ENCODE results near the gene TMEM233.

The TMEM233 gene

DNA sequence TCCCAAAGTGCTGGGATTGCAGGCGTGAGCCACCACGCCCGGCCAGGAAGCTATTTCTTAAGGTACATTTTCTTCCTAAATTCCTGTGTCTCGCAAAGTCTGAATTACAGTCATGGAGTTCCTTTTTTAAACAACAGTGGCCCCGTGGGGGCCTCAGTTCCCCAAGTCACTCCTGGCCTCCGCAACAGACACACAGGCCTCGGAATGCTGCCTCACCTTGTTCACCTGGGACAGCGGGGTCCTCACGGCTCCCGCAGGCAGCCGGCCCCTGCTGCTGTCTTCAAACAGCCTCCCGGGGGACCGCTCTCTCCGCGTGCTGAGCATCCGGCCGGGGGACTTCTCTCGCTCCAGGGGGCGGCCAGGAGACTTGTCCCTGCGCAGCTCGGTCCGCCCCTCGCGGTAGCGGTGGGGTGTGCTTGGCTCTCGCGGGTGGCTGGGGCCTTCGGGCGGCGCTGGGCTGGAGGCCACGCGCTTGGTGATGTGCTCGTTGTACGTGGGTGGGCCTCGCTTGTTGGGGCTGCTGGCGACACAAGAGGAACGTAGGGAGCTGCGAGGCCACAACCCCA lies 96.4 kb downstream of the TMEM233 start:
- no peak overlapping the region for H3K9ac ChIP-seq (ENCODE audit: low read depth, low read length)
- H3K36me3 ChIP-seq (ENCODE audit: insufficient read depth, low read length) = peaks cover 85% of the 10 kb centered on the region
- H4K20me1 ChIP-seq (ENCODE audit: insufficient read depth, low read length) = no peaks in the 10 kb centered on the region; the same call in 1 of the 2 replicates
- H3K9me3 ChIP-seq (ENCODE audit: insufficient read depth, low read length, severe bottlenecking) = no peaks in the 10 kb centered on the region
- no peaks in the 10 kb centered on the region for H3K27me3 ChIP-seq (ENCODE audit: insufficient read depth, low read length, poor library complexity)
- no peak overlapping the region for H3K4me3 ChIP-seq (ENCODE audit: low read depth in 1 of 2, low read length in 2 of 2)
- no peak for ATAC-seq (ENCODE audit: insufficient read depth, low read depth)
- no peak for TF ChIP-seq EZH2 (IDR thresholded peaks at IDR 0.05; ENCODE audit: borderline replicate concordance, low read depth, low read length, severe bottlenecking)
- TF ChIP-seq, protein P1, sequence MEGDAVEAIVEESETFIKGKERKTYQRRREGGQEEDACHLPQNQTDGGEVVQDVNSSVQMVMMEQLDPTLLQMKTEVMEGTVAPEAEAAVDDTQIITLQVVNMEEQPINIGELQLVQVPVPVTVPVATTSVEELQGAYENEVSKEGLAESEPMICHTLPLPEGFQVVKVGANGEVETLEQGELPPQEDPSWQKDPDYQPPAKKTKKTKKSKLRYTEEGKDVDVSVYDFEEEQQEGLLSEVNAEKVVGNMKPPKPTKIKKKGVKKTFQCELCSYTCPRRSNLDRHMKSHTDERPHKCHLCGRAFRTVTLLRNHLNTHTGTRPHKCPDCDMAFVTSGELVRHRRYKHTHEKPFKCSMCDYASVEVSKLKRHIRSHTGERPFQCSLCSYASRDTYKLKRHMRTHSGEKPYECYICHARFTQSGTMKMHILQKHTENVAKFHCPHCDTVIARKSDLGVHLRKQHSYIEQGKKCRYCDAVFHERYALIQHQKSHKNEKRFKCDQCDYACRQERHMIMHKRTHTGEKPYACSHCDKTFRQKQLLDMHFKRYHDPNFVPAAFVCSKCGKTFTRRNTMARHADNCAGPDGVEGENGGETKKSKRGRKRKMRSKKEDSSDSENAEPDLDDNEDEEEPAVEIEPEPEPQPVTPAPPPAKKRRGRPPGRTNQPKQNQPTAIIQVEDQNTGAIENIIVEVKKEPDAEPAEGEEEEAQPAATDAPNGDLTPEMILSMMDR (IDR thresholded peaks at IDR 0.05; ENCODE audit: borderline replicate concordance, extremely low read depth, low read length, poor library complexity, severe bottlenecking) = no peak
- no peak overlapping the region for H2AFZ ChIP-seq (ENCODE audit: low read depth, low read length)
- no peak for DNase-seq
- no peaks in the 10 kb centered on the region for H3K79me2 ChIP-seq (ENCODE audit: insufficient read depth, low read length)
- no peak overlapping the region for H3K4me2 ChIP-seq (ENCODE audit: insufficient read depth, low read length)
- H3K27ac ChIP-seq (ENCODE audit: low read length) = no peak overlapping the region
- H3K4me1 ChIP-seq (ENCODE audit: insufficient read depth, low read length) = no peaks in the 10 kb centered on the region

DNA sequence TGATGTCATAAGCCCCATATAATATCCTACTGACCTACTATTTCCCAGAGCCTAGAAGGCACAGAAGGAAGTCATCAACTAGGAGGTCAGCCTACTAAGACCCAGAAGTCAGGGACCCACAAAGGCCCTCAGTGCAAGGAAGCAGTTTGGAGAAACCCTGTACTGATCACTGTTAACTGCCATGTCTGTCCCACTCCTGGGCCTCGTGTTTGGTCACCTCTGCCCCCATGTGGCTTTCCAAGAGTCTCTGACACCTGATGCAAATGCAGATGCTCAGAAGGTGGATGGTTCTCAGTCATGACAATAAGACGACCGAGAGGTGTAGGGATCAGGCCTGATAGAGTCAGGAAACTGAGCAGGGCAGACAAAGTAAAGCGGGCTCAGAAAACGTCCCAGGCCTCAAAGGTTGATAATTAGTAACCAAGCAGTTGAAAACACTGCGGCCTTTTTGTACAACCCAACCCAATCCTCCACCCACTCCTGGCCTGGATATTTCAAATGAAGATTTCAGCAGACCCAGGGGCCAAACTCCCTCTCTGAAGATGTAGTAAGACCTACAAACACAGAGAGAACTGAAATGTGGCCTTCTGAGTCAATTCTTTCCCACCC lies 97.7 kb downstream of the TMEM233 start:
- Histone ChIP-seq H3K27me3 (ENCODE audit: insufficient read depth, low read length, poor library complexity) (no peaks in the 10 kb centered on the region), H3K4me2 (ENCODE audit: insufficient read depth, low read length) (no peak overlapping the region), H2AFZ (ENCODE audit: low read depth, low read length) (no peak overlapping the region), H3K79me2 (ENCODE audit: insufficient read depth, low read length) (no peaks in the 10 kb centered on the region), H4K20me1 (ENCODE audit: insufficient read depth, low read length) (no peaks in the 10 kb centered on the region; the same call in 1 of the 2 replicates), H3K36me3 (ENCODE audit: insufficient read depth, low read length) (peaks cover 88% of the 10 kb centered on the region), H3K9me3 (ENCODE audit: insufficient read depth, low read length, severe bottlenecking) (no peaks in the 10 kb centered on the region), H3K4me3 (ENCODE audit: low read depth in 1 of 2, low read length in 2 of 2) (no peak overlapping the region), H3K4me1 (ENCODE audit: insufficient read depth, low read length) (no peaks in the 10 kb centered on the region), H3K9ac (ENCODE audit: low read depth, low read length) (no peak overlapping the region), H3K27ac (ENCODE audit: low read length) (no peak overlapping the region)
- no peak for ATAC-seq (ENCODE audit: insufficient read depth, low read depth)
- TF ChIP-seq EZH2 (IDR thresholded peaks at IDR 0.05; ENCODE audit: borderline replicate concordance, low read depth, low read length, severe bottlenecking) = no peak
- TF ChIP-seq, protein P1 (IDR thresholded peaks at IDR 0.05; ENCODE audit: borderline replicate concordance, extremely low read depth, low read length, poor library complexity, severe bottlenecking) = no peak
- DNase-seq = no peak

DNA sequence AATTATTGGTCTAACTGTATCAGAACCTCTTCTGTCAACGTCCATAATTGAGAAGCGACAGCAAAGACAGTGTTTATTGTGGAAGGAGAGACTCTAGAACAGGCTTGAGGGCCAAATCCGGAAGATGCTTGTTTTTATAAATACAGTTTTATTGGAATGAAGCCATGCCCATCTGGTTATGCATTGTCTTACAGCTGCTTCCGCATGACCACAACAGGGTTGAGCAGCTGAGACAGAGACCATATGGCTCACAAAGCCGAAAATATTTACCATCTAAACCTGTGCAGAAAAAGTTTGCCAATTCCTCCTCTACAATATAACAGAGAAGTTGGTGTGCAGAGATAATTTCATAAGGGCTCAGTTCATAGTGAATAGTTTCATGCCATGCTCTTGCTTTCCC lies 98.8 kb downstream of the TMEM233 start:
- H3K4me1 ChIP-seq (ENCODE audit: insufficient read depth, low read length) = no peaks in the 10 kb centered on the region
- TF ChIP-seq EZH2 (IDR thresholded peaks at IDR 0.05; ENCODE audit: borderline replicate concordance, low read depth, low read length, severe bottlenecking) = no peak
- TF ChIP-seq, protein P1 (IDR thresholded peaks at IDR 0.05; ENCODE audit: borderline replicate concordance, extremely low read depth, low read length, poor library complexity, severe bottlenecking) = no peak
- H3K36me3 ChIP-seq (ENCODE audit: insufficient read depth, low read length) = peaks cover 88% of the 10 kb centered on the region
- H3K27ac ChIP-seq (ENCODE audit: low read length) = no peak overlapping the region
- ATAC-seq (ENCODE audit: insufficient read depth, low read depth) (no peak), DNase-seq (no peak)
- no peak overlapping the region for H3K9ac ChIP-seq (ENCODE audit: low read depth, low read length)
- H3K27me3 ChIP-seq (ENCODE audit: insufficient read depth, low read length, poor library complexity) = no peaks in the 10 kb centered on the region
- H3K9me3 ChIP-seq (ENCODE audit: insufficient read depth, low read length, severe bottlenecking) = no peaks in the 10 kb centered on the region
- H3K4me3 ChIP-seq (ENCODE audit: low read depth in 1 of 2, low read length in 2 of 2) = no peak overlapping the region
- no peaks in the 10 kb centered on the region for H3K79me2 ChIP-seq (ENCODE audit: insufficient read depth, low read length)
- no peak overlapping the region for H2AFZ ChIP-seq (ENCODE audit: low read depth, low read length)
- no peak overlapping the region for H3K4me2 ChIP-seq (ENCODE audit: insufficient read depth, low read length)
- H4K20me1 ChIP-seq (ENCODE audit: insufficient read depth, low read length) = no peaks in the 10 kb centered on the region; the same call in 1 of the 2 replicates

Data from DND-41 (cell line).